HG02763 (cell line): ENCODE data around the gene TMEM59L.

Source experiments
- ATAC-seq: cut with Tn5 transposase; IDR thresholded peaks from one replicate; pipeline ENCODE4 v1.9.1; 2021; ENCODE audit warnings: mild to moderate bottlenecking, moderate library complexity; ENCODE audit not compliant: unreplicated experiment

TMEM59L gene

GRCh38 chr19:18608102-18608804 is 4.4 kb upstream of the TMEM59L start:
- ATAC-seq: no peak

- ATAC-seq: no peak
These were observed 3.6 kb upstream of the TMEM59L start for GRCh38 chr19:18608805-18609716.

GRCh38 chr19:18609717-18610051 is 3.0 kb upstream of the TMEM59L start:
- ATAC-seq: no peak

GRCh38 chr19:18610245-18610555 is 2.5 kb upstream of the TMEM59L start:
- ATAC-seq: no peak

- no peak for ATAC-seq
These were observed 1.9 kb upstream of the TMEM59L start for GRCh38 chr19:18610556-18611326.

- ATAC-seq: no peak
These were observed 1.2 kb upstream of the TMEM59L start for GRCh38 chr19:18611327-18612050.

GRCh38 chr19:18612051-18612771 is 459 bp upstream of the TMEM59L start:
- ATAC-seq: no peak

GRCh38 chr19:18613589-18614234 is 1.0 kb downstream of the TMEM59L start:
- ATAC-seq: no peak

GRCh38 chr19:18616023-18616422 is 3.4 kb downstream of the TMEM59L start:
- ATAC-seq: no peak

GRCh38 chr19:18617562-18617961 is 4.9 kb downstream of the TMEM59L start:
- ATAC-seq: no peak

- no peak for ATAC-seq
These were observed 5.6 kb downstream of the TMEM59L start for GRCh38 chr19:18618236-18618635.

- no peak for ATAC-seq
These were observed 7.6 kb downstream of the TMEM59L start for GRCh38 chr19:18620311-18620710.

GRCh38 chr19:18620902-18621301 is 8.2 kb downstream of the TMEM59L start:
- ATAC-seq: no peak

- ATAC-seq: no peak
These were observed 14.2 kb downstream of the TMEM59L start for GRCh38 chr19:18626906-18627305.

- ATAC-seq: no peak
These were observed 16.8 kb downstream of the TMEM59L start for GRCh38 chr19:18629166-18630088.

GRCh38 chr19:18633321-18633720 is 20.7 kb downstream of the TMEM59L start:
- ATAC-seq: no peak

GRCh38 chr19:18634612-18635297 is 22.1 kb downstream of the TMEM59L start:
- no peak for ATAC-seq

- no peak for ATAC-seq
These were observed 23.1 kb downstream of the TMEM59L start for GRCh38 chr19:18635831-18636182.
